Fibroblast of mammary gland (primary cell): Measurements from ENCODE around the gene CCDC86.

Experiments used
- DNase-seq: peaks from one replicate; pipeline ENCODE4 v3.0.0-alpha.2; 2010; ENCODE audit warnings: low read depth
- H3K4me3 ChIP-seq: 2 replicates; pipeline ENCODE4 v1.5.1; 2011; ENCODE audit warnings: low read depth, mild to moderate bottlenecking, low read length, moderate library complexity; ENCODE audit not compliant: control insufficient read depth
- CTCF ChIP-seq: conservative IDR thresholded peaks from 2 replicates; pipeline ENCODE4 v1.5.1; 2011; ENCODE audit warnings: low read depth, low read length, inconsistent platforms; ENCODE audit not compliant: control insufficient read depth, insufficient read depth

Gene CCDC86

DNA sequence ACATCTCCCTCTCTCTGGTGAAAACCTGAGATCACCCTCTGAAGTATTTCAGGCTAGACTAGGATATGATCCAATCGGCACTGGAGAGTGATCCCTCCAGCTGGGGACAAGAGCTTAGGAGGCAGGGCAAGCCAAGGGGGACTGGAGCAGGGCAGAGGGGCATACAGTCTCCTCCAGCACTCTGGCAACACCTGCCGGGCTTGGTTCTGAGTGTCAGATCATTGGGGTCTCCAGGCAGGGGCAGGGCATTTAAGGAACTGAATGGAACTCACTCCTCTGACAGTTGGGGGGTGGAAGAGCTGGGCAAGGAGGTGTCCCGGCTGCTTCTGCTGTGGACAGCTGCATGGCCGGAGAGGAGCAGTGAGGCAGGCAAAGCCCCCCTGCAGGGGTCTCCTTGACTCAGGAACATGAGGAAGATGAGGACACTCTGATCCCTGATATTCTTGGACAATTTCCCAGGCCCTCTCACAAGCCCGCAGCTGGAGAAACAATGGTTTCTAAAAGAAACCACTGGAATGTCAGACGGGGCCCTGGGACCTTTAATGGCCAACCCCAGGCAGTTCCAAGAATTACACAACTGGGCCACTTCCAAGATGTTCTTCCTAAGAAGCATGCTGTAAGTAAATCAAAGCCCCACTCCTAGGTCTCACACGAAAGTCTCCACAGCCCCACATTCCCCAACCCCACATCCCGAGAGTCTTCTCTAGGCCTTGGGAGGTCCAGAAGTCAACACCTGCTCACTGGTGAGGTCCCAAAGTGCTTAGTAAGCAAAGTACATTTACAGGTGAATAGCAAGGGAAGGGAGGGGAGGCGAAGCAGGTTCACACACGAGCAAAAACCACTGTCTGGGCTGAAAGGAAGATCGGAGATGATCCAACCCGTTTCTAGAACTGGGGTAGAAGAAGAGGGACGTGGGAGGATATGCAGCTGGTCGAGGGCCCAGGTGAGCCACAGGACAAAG is 1.2 kb upstream of the CCDC86 start:
- DNase-seq: peak; percentile 97
- no peak overlapping the region for H3K4me3 ChIP-seq
- TF ChIP-seq CTCF: no peak

GRCh38 chr11:60842668-60843600 is 1.0 kb downstream of the CCDC86 start:
- peak; percentile 57 for DNase-seq
- TF ChIP-seq CTCF: no peak
- H3K4me3 ChIP-seq: peak overlapping the region; percentile 75

GRCh38 chr11:60844045-60844869 is 2.3 kb downstream of the CCDC86 start:
- peak; percentile 82 for DNase-seq
- H3K4me3 ChIP-seq: peak overlapping the region; percentile 75
- no peak for TF ChIP-seq CTCF

- no peak for DNase-seq
- no peak for TF ChIP-seq CTCF
- H3K4me3 ChIP-seq: peak overlapping the region; percentile 75
Measured at GRCh38 chr11:60844870-60845221, 2.9 kb downstream of the CCDC86 start.

DNA sequence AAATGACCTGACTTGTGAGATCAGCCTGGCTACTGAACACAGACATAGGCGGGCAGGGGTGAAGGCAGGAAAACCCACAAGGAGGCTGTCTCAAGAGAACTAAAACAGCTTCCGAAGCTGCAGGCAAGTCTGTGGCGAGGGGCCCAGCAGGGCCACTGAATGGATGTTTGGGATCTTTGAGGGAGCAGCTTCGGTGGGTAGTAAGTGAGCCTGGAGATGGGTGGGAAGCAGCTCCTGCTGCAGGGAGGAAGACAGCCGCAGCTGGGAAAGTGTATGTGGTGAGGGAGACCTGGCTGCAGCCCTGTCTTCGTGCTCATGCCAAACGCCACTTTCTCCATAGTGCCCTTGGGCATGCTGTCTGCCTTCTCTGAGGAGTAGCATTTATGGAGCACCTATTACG is 3.4 kb downstream of the CCDC86 start:
- no peak for DNase-seq
- H3K4me3 ChIP-seq: peak overlapping the region; percentile 75
- TF ChIP-seq CTCF: no peak

DNA sequence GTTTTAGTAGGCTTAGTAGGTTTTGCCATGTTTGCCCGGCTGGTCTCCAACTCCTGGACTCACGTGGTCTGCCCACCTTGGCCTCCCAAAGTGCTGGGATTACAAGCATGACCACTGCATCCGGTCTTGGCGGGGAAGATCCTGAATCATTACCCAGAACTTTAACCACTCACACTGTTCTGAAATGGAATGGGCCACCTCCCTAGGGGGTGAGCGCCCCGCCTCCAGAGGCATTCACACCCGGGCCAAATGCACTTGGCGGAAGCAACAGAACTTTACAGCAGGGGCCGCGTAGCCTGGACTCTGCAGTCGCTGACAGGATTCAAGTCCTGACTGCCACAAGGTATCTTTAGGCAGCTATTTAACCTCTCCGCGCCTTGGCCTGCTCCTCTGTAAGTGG is 5.4 kb downstream of the CCDC86 start:
- H3K4me3 ChIP-seq: no peak overlapping the region
- peak; percentile 58 for DNase-seq
- no peak for TF ChIP-seq CTCF
